ENCODE data around the gene BCAS2.

Gene BCAS2

GRCh38 chr1:114554577-114554976 is 26.8 kb downstream of the BCAS2 start:
- DNase-seq: no peak

GRCh38 chr1:114552106-114552639 is 29.2 kb downstream of the BCAS2 start:
- DNase-seq: no peak

- no peak for DNase-seq
Measured at GRCh38 chr1:114551400-114551799, 30.0 kb downstream of the BCAS2 start.

GRCh38 chr1:114550336-114550735 is 31.1 kb downstream of the BCAS2 start:
- DNase-seq: no peak

- no peak for DNase-seq
Measured at GRCh38 chr1:114549137-114549536, 32.3 kb downstream of the BCAS2 start.

GRCh38 chr1:114547076-114547475 is 34.3 kb downstream of the BCAS2 start:
- DNase-seq: no peak

- no peak for DNase-seq
Measured at GRCh38 chr1:114545796-114546195, 35.6 kb downstream of the BCAS2 start.

- DNase-seq: no peak
Measured at GRCh38 chr1:114545315-114545714, 36.1 kb downstream of the BCAS2 start.

- no peak for DNase-seq
Measured at GRCh38 chr1:114540821-114541220, 40.6 kb downstream of the BCAS2 start.

- no peak for DNase-seq
Measured at GRCh38 chr1:114540272-114540671, 41.1 kb downstream of the BCAS2 start.

GRCh38 chr1:114536043-114536442 is 45.4 kb downstream of the BCAS2 start:
- no peak for DNase-seq

- DNase-seq: no peak
Measured at GRCh38 chr1:114535401-114535800, 46.0 kb downstream of the BCAS2 start.

GRCh38 chr1:114531094-114531493 is 50.3 kb downstream of the BCAS2 start:
- no peak for DNase-seq

GRCh38 chr1:114530224-114530623 is 51.2 kb downstream of the BCAS2 start:
- DNase-seq: no peak

GRCh38 chr1:114524944-114525343 is 56.5 kb downstream of the BCAS2 start:
- DNase-seq: peak; percentile 17

- DNase-seq: no peak
Measured at GRCh38 chr1:114522264-114522575, 59.2 kb downstream of the BCAS2 start.

- no peak for DNase-seq
Measured at GRCh38 chr1:114521396-114522263, 59.8 kb downstream of the BCAS2 start.

Measured in activated CD4-positive, alpha-beta T cell treated with anti-CD3 and anti-CD28 coated beads, Interleukin-10, Interleukin-2, amounts not matched to agents 100 ng/mL and 50 ng/mL, durations not matched to agents 16 hours and 8 hours (primary cell).